Adipocyte (in vitro differentiated cells): ENCODE data around the gene ITIH5.

Experiments
- DNase-seq: peaks from one replicate; pipeline ENCODE4 v3.0.0-alpha.2; 2015; ENCODE audit warnings: low read depth
- H3K27me3 ChIP-seq: replicated peaks from 2 replicates; pipeline ENCODE4 v1.7.0; 2013; ENCODE audit warnings: mild to moderate bottlenecking, low read length, moderate library complexity; ENCODE audit not compliant: control insufficient read depth, insufficient read depth
- H3K36me3 ChIP-seq: 2 replicates; pipeline ENCODE4 v1.7.0; 2013; ENCODE audit warnings: low read length, mild to moderate bottlenecking, moderate library complexity; ENCODE audit not compliant: control insufficient read depth, insufficient read depth, severe bottlenecking
- H3K4me1 ChIP-seq: 2 replicates; pipeline ENCODE4 v1.7.0; 2013; ENCODE audit warnings: mild to moderate bottlenecking, low read length, moderate library complexity; ENCODE audit not compliant: control insufficient read depth, insufficient read depth
- H3K4me3 ChIP-seq: 2 replicates; pipeline ENCODE4 v1.7.0; 2013; ENCODE audit warnings: mild to moderate bottlenecking, low read length, moderate library complexity
- H3K9ac ChIP-seq: 2 replicates; pipeline ENCODE4 v1.7.0; 2013; ENCODE audit warnings: mild to moderate bottlenecking, low read length, moderate library complexity
- H3K9me3 ChIP-seq: 2 replicates; pipeline ENCODE4 v1.7.0; 2013; ENCODE audit warnings: mild to moderate bottlenecking, low read length, moderate library complexity; ENCODE audit not compliant: control insufficient read depth

ITIH5 gene

GRCh38 chr10:7512487-7512886, 154.3 kb downstream of the ITIH5 start:
- Histone ChIP-seq H3K36me3 (no peaks in the 10 kb centered on the region), H3K9me3 (peaks cover 14% of the 10 kb centered on the region), H3K27me3 (peaks cover 24% of the 10 kb centered on the region), H3K4me3 (no peak overlapping the region), H3K4me1 (no peaks in the 10 kb centered on the region), H3K9ac (no peak overlapping the region)
- DNase-seq, result no peak

GRCh38 chr10:7511612-7512011, 155.2 kb downstream of the ITIH5 start:
- Histone ChIP-seq H3K4me1 (no peaks in the 10 kb centered on the region), H3K9ac (no peak overlapping the region), H3K27me3 (peaks cover 26% of the 10 kb centered on the region), H3K36me3 (no peaks in the 10 kb centered on the region), H3K9me3 (peaks cover 14% of the 10 kb centered on the region), H3K4me3 (no peak overlapping the region)
- no peak for DNase-seq
